HG03439 (cell line): ENCODE results near the gene NDUFS2.
"Not testable (repeated sequence)": the region's sequence is repeated elsewhere in the genome, so short reads cannot be mapped to it uniquely, and the experiment has no call there.

ENCODE experiments used
- ATAC-seq: cut with Tn5 transposase; IDR thresholded peaks from one replicate; pipeline ENCODE4 v1.9.1; 2021; ENCODE audit warnings: mild to moderate bottlenecking, moderate library complexity; ENCODE audit not compliant: unreplicated experiment

Gene NDUFS2

GRCh38 chr1:161218301-161219077 lies 16.3 kb downstream of the NDUFS2 start:
- ATAC-seq: no peak

- ATAC-seq: no peak
These were observed 17.1 kb downstream of the NDUFS2 start for GRCh38 chr1:161219078-161219892.

GRCh38 chr1:161220002-161220401 lies 17.8 kb downstream of the NDUFS2 start:
- ATAC-seq: no peak

- no peak for ATAC-seq
These were observed 20.2 kb downstream of the NDUFS2 start for GRCh38 chr1:161222175-161223019.

GRCh38 chr1:161223805-161224694 lies 21.9 kb downstream of the NDUFS2 start:
- no peak for ATAC-seq

- not testable (repeated sequence) for ATAC-seq
These were observed 22.5 kb downstream of the NDUFS2 start for GRCh38 chr1:161224695-161225087.

GRCh38 chr1:161225178-161225533 lies 23.0 kb downstream of the NDUFS2 start:
- no peak for ATAC-seq

- peak; percentile 93 for ATAC-seq
These were observed 23.6 kb downstream of the NDUFS2 start, which contains the start of gene TOMM40L for GRCh38 chr1:161225534-161226319. Gene TOMM40L, plus strand, starts transcription at chr1:161226060. Its CDS starts 430 bp downstream, at chr1:161226490.

- peak; percentile 1 for ATAC-seq
These were observed 24.1 kb downstream of the NDUFS2 start for GRCh38 chr1:161226320-161226711.

GRCh38 chr1:161226759-161227158 lies 24.6 kb downstream of the NDUFS2 start:
- no peak for ATAC-seq

- ATAC-seq: peak; percentile 44
These were observed 25.2 kb downstream of the NDUFS2 start for GRCh38 chr1:161227196-161227871.

- no peak for ATAC-seq
These were observed 25.9 kb downstream of the NDUFS2 start for GRCh38 chr1:161228032-161228431.

- no peak for ATAC-seq
These were observed 27.7 kb downstream of the NDUFS2 start for GRCh38 chr1:161229896-161230295.

- no peak for ATAC-seq
These were observed 28.6 kb downstream of the NDUFS2 start for GRCh38 chr1:161230762-161231161.

- no peak for ATAC-seq
These were observed 30.9 kb downstream of the NDUFS2 start for GRCh38 chr1:161233102-161233501.

- no peak for ATAC-seq
These were observed 34.0 kb downstream of the NDUFS2 start for GRCh38 chr1:161235957-161236775.

GRCh38 chr1:161238039-161238473 lies 35.9 kb downstream of the NDUFS2 start, which contains the start of gene NR1I3:
Gene NR1I3, minus strand, starts transcription at chr1:161238203. Its CDS starts 1,638 bp downstream, at chr1:161236565.
- ATAC-seq: no peak

GRCh38 chr1:161241682-161242081 lies 39.5 kb downstream of the NDUFS2 start:
- ATAC-seq: no peak
